Suprapubic skin (tissue), 4 donors: Measurements from ENCODE around the gene ALMS1. TPM values are rescaled to one million over a fixed set of nuclear protein-coding genes. Genes with fewer than 3 reads are reported as not detected.
A peak's percentile ranks its signal among the peaks of the same experiment; 100 is the strongest.
"Not testable (repeated sequence)": the region's sequence is repeated elsewhere in the genome, so short reads cannot be mapped to it uniquely, and the experiment has no call there.

ENCODE experiments used
- DNase-seq, 2 donors: peaks; one replicate each; pipeline ENCODE4 v3.0.0-alpha.2; 2019; ENCODE audit warnings: low spot score in 2 of 2
- H3K27ac ChIP-seq: fragments of 200-600 bp; sonication (generic); one replicate; pipeline ENCODE4 v1.5.1; 2019
- H3K27me3 ChIP-seq: fragments of 200-600 bp; sonication (generic); one replicate; pipeline ENCODE4 v1.5.1; 2019
- H3K36me3 ChIP-seq: fragments of 200-600 bp; sonication (generic); one replicate; pipeline ENCODE4 v1.5.1; 2019
- H3K4me1 ChIP-seq: fragments of 200-600 bp; sonication (generic); one replicate; pipeline ENCODE4 v1.5.1; 2019
- H3K4me3 ChIP-seq: fragments of 200-600 bp; sonication (generic); one replicate; pipeline ENCODE4 v1.5.1; 2019; ENCODE audit warnings: mild to moderate bottlenecking
- H3K9me3 ChIP-seq: fragments of 200-600 bp; sonication (generic); one replicate; pipeline ENCODE4 v1.5.1; 2019
- EP300 ChIP-seq: sonication (generic); formaldehyde crosslinking; IDR thresholded peaks from one replicate; pipeline ENCODE4 v1.6.1; 2017; ENCODE audit warnings: antibody characterized with exemption
- POLR2A ChIP-seq, 2 donors: fragments of 450-650 bp; IDR thresholded peaks; one replicate each; pipeline ENCODE4 v1.6.1; 2017; ENCODE audit warnings: antibody characterized with exemption in 2 of 2, mild to moderate bottlenecking in 2 of 2, moderate library complexity in 2 of 2
- POLR2AphosphoS5 ChIP-seq, 3 donors: sonication (generic); formaldehyde crosslinking; IDR thresholded peaks; one replicate each; pipeline ENCODE4 v1.6.1; 2017; ENCODE audit warnings: antibody characterized with exemption in 3 of 3
- WGBS: methylation state at CpG from one replicate; pipeline ENCODE4 v1.1.5; 2018; 5-methylcytosine and 5-hydroxymethylcytosine counted together
- total RNA-seq, 4 donors: library from RNA; depleted of rRNA; stranded (reverse); fragments of >200 nt; gene quantifications; one replicate each; pipeline ENCODE4 v1.1.0, GENCODE V29; 2016
- TF ChIP-seq, protein P1 (sequence below), 2 donors: fragments of 200-600 bp in 1 of 2; fragments of 450-650 bp in 1 of 2; sonication (generic) in 1 of 2; IDR thresholded peaks; one replicate each; pipeline ENCODE4 v1.5.1; 2016 to 2019; ENCODE audit warnings: antibody characterized with exemption in 2 of 2, mild to moderate bottlenecking in 1 of 2, moderate library complexity in 1 of 2

Gene ALMS1, protein sequence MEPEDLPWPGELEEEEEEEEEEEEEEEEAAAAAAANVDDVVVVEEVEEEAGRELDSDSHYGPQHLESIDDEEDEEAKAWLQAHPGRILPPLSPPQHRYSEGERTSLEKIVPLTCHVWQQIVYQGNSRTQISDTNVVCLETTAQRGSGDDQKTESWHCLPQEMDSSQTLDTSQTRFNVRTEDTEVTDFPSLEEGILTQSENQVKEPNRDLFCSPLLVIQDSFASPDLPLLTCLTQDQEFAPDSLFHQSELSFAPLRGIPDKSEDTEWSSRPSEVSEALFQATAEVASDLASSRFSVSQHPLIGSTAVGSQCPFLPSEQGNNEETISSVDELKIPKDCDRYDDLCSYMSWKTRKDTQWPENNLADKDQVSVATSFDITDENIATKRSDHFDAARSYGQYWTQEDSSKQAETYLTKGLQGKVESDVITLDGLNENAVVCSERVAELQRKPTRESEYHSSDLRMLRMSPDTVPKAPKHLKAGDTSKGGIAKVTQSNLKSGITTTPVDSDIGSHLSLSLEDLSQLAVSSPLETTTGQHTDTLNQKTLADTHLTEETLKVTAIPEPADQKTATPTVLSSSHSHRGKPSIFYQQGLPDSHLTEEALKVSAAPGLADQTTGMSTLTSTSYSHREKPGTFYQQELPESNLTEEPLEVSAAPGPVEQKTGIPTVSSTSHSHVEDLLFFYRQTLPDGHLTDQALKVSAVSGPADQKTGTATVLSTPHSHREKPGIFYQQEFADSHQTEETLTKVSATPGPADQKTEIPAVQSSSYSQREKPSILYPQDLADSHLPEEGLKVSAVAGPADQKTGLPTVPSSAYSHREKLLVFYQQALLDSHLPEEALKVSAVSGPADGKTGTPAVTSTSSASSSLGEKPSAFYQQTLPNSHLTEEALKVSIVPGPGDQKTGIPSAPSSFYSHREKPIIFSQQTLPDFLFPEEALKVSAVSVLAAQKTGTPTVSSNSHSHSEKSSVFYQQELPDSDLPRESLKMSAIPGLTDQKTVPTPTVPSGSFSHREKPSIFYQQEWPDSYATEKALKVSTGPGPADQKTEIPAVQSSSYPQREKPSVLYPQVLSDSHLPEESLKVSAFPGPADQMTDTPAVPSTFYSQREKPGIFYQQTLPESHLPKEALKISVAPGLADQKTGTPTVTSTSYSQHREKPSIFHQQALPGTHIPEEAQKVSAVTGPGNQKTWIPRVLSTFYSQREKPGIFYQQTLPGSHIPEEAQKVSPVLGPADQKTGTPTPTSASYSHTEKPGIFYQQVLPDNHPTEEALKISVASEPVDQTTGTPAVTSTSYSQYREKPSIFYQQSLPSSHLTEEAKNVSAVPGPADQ (N-terminal part only)
- 10 to 100 TPM; 12.3 to 24.0 (median 18.5) TPM for total RNA-seq

DNA sequence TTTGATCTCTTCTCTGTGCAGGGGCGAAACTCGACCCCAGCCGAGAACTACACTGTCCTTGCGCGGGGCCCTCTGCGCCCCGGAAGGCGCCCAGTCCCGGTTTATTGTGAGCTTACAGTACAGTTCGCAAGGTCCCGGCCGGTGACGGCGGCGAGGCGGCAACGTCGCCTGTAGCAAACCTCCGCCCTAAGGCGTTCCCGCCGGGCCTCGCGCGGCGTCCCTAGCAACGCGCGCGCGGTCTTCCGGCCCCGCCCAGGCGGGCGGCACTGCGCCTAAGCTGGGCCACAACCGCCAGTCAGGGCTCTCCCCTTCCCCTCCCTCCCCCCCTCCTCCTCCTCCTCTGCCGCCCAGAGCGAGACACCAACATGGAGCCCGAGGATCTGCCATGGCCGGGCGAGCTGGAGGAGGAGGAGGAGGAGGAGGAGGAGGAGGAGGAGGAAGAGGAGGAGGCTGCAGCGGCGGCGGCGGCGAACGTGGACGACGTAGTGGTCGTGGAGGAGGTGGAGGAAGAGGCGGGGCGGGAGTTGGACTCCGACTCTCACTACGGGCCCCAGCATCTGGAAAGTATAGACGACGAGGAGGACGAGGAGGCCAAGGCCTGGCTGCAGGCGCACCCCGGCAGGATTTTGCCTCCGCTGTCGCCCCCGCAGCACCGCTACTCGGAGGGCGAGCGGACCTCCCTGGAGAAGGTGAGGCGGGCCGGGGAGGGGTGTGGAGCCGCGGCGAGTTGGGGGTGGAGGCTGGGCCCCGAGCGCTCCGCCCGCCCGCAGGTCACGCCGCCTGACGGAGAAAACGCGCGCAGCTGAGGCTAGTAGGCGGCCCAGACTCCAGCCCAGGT, at the start of gene ALMS1:
ALMS1 (plus strand) TSS at position 333 of the 838 bp plus-strand sequence; CDS start at position 366, 33 bp downstream.
- Histone ChIP-seq H3K4me3 (peak within 1 kb of the TSS; percentile 84), H3K36me3 (no peaks in the 10 kb centered on the region), H3K9me3 (no peaks in the 10 kb centered on the region), H3K27me3 (no peaks in the 10 kb centered on the region), H3K27ac (peak within 1 kb of the TSS; percentile 85), H3K4me1 (peaks cover 18% of the 10 kb centered on the region)
- WGBS = 0% methylated on average over 29 of the region's 84 CpGs
- TF ChIP-seq, protein P1, sequence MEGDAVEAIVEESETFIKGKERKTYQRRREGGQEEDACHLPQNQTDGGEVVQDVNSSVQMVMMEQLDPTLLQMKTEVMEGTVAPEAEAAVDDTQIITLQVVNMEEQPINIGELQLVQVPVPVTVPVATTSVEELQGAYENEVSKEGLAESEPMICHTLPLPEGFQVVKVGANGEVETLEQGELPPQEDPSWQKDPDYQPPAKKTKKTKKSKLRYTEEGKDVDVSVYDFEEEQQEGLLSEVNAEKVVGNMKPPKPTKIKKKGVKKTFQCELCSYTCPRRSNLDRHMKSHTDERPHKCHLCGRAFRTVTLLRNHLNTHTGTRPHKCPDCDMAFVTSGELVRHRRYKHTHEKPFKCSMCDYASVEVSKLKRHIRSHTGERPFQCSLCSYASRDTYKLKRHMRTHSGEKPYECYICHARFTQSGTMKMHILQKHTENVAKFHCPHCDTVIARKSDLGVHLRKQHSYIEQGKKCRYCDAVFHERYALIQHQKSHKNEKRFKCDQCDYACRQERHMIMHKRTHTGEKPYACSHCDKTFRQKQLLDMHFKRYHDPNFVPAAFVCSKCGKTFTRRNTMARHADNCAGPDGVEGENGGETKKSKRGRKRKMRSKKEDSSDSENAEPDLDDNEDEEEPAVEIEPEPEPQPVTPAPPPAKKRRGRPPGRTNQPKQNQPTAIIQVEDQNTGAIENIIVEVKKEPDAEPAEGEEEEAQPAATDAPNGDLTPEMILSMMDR (IDR thresholded peaks at IDR 0.05) = peak in 1 of 2 donors; percentile 42
- no peak for TF ChIP-seq POLR2A (IDR thresholded peaks at IDR 0.05)
- no peak for TF ChIP-seq EP300
- TF ChIP-seq POLR2AphosphoS5 (IDR thresholded peaks at IDR 0.05) = no peak
- DNase-seq = peak; percentile 91 to 92

DNA sequence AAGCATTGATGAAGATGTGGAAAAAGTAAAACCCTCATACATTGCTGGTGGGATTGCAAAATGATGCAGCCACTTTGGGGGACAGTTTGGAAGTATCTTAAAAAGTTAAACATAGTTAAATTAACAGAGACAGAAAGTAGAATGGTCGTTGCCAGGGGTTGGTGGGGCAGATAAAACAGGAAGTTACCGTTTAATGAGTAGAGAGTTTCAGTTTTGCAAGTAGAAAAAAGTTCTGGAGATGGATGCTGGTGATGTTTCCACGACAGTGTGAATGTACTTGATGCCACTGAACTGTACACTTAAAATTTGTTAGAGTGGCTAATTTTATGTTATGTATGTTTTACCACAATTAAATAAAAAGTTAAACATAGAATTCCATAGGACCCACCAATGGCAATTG, 47.8 kb upstream of the ALMS1 start:
- TF ChIP-seq, protein P1 (IDR thresholded peaks at IDR 0.05) = no peak
- TF ChIP-seq EP300 = no peak
- TF ChIP-seq POLR2AphosphoS5 (IDR thresholded peaks at IDR 0.05) = no peak
- no peak for TF ChIP-seq POLR2A (IDR thresholded peaks at IDR 0.05)
- H3K4me3 ChIP-seq = no peak overlapping the region
- no peak for DNase-seq
- H3K27me3 ChIP-seq = peaks cover 3% of the 10 kb centered on the region
- H3K36me3 ChIP-seq = no peaks in the 10 kb centered on the region
- no peak overlapping the region for H3K27ac ChIP-seq
- WGBS = 29% methylated on average over 3 of the region's 3 CpGs
- peaks cover 13% of the 10 kb centered on the region for H3K9me3 ChIP-seq
- no peaks in the 10 kb centered on the region for H3K4me1 ChIP-seq

DNA sequence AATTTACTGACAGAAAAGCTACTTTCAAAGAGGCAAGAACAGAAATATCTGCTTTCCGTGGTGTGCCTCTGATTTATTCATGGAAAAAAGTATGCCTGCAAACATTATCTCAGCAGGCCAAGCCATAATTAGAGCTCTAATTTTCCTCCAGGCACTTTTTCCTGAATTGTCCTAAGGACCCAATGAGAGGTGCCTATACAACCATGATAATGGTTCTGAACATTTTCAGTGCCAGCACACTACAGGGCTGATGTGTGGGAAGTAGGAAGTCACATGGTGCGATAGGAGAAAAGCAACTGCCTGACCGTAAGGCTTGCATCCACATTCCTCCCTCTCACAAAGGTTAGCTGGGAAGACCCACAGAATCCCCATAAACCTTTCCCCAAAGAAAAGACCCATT, 46.4 kb upstream of the ALMS1 start:
- Histone ChIP-seq H3K4me3 (no peak overlapping the region), H3K27ac (no peak overlapping the region), H3K9me3 (peaks cover 7% of the 10 kb centered on the region), H3K4me1 (no peaks in the 10 kb centered on the region), H3K36me3 (no peaks in the 10 kb centered on the region), H3K27me3 (no peaks in the 10 kb centered on the region)
- no peak for TF ChIP-seq POLR2A (IDR thresholded peaks at IDR 0.05)
- no peak for TF ChIP-seq EP300
- no peak for TF ChIP-seq POLR2AphosphoS5 (IDR thresholded peaks at IDR 0.05)
- 52% methylated on average over 3 of the region's 3 CpGs for WGBS
- DNase-seq = no peak

DNA sequence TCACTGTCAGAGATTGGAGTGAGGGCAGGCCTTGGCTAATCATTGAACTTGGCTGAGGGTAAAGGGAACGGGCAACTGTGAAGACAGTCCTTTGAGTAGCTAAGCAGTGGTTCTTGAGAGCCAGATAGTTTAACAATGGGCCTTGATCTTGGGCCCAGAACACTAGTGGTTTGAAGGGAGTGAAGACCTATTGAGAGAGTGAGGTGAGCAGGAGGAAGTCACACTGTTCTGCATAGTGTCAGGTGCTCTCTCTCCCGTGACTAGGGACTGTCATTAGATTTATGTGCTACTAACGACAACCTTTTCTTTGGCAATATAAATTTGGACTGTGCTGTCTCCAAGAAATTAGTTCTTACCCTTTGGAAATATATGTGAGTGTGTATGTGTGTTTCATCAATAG, 44.6 kb upstream of the ALMS1 start:
- no peak for TF ChIP-seq EP300
- TF ChIP-seq POLR2A (IDR thresholded peaks at IDR 0.05) = no peak
- TF ChIP-seq, protein P1 (IDR thresholded peaks at IDR 0.05) = no peak
- TF ChIP-seq POLR2AphosphoS5 (IDR thresholded peaks at IDR 0.05) = no peak
- WGBS = 63% methylated on average over 3 of the region's 3 CpGs

DNA sequence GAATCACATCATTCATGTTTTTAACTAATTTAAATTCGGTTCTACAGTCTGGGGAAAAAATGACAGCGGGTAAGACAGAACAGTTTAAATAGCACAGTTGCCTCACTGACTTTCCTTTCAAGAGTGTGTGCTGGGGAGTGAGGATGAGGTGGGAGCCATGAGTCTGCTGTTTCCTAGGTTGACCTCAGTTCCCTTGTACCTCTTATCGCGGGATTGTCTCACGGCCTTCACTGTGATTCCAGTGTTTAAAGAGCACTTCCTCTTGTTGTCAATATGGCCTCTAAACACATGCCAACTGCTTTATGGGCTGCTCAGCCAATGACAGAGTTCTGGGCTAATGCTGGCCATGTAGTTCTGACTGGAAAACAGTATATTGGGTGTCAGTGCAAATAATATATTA, 41.6 kb upstream of the ALMS1 start:
- TF ChIP-seq POLR2A (IDR thresholded peaks at IDR 0.05) (no peak), POLR2AphosphoS5 (IDR thresholded peaks at IDR 0.05) (no peak), EP300 (no peak)
- TF ChIP-seq, protein P1 (IDR thresholded peaks at IDR 0.05) = no peak
- 80% methylated on average over 5 of the region's 5 CpGs for whole genome bisulfite sequencing
- no peaks in the 10 kb centered on the region for H3K9me3 ChIP-seq

More for the DNA sequence above, 44.6 kb upstream of the ALMS1 start:
- no peaks in the 10 kb centered on the region for H3K9me3 ChIP-seq
- no peak overlapping the region for H3K27ac ChIP-seq
- no peak for DNase-seq
- H3K27me3 ChIP-seq = no peaks in the 10 kb centered on the region
- no peaks in the 10 kb centered on the region for H3K4me1 ChIP-seq
- no peaks in the 10 kb centered on the region for H3K36me3 ChIP-seq
- H3K4me3 ChIP-seq = no peak overlapping the region

DNA sequence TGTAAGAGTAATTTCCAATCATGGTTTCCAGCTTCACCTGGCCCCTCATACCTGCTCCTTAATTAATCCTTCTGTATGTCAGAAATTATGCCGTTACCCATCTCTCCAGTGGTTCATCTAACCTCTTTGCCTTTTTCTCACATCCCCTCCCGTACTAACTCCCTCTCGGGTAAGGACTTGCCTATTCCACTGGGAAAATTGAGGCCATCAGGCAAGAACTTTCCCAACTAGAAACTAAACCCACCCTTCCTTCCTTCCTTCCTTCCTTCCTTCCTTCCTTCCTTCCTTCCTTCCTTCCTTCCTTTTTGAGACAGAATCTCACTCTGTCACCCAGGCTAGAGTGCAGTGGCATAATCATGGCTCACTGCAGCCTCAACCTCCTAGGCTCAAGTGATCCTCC, 40.9 kb upstream of the ALMS1 start:
- not testable (repeated sequence) for H3K27ac ChIP-seq, H3K36me3 ChIP-seq, H3K27me3 ChIP-seq, H3K4me1 ChIP-seq, H3K9me3 ChIP-seq, DNase-seq, H3K4me3 ChIP-seq
- WGBS = 59% methylated on average over 3 of the region's 3 CpGs

More for the DNA sequence above, 41.6 kb upstream of the ALMS1 start:
- Histone ChIP-seq H3K4me3 (no peak overlapping the region), H3K4me1 (no peaks in the 10 kb centered on the region), H3K27me3 (no peaks in the 10 kb centered on the region), H3K36me3 (no peaks in the 10 kb centered on the region), H3K27ac (no peak overlapping the region)
- DNase-seq = no peak
